SKM-1 treated with dmso at 0.1 percent for 144 hours (cell line): Measurements from ENCODE around the gene FAM216B.
"Not testable (repeated sequence)": the region's sequence is repeated elsewhere in the genome, so short reads cannot be mapped to it uniquely, and the experiment has no call there.

Experiments
- DNase-seq: peaks from one replicate; lab custom pipeline; 2025; ENCODE audit not compliant: unreplicated experiment; lab: John Stamatoyannopoulos, UW

The FAM216B gene

GRCh38 chr13:42777467-42777866 lies 3.9 kb upstream of the FAM216B start:
- no peak for DNase-seq

GRCh38 chr13:42780044-42780443 lies 1.3 kb upstream of the FAM216B start:
- DNase-seq, result no peak

GRCh38 chr13:42786715-42787114 lies 5.3 kb downstream of the FAM216B start:
- no peak for DNase-seq

- no peak for DNase-seq
These were observed 7.2 kb downstream of the FAM216B start for GRCh38 chr13:42788601-42789000.

GRCh38 chr13:42792154-42792553 lies 10.8 kb downstream of the FAM216B start:
- no peak for DNase-seq

- DNase-seq, result no peak
These were observed 13.3 kb downstream of the FAM216B start for GRCh38 chr13:42794577-42795275.

- DNase-seq, result no peak
These were observed 14.3 kb downstream of the FAM216B start for GRCh38 chr13:42795666-42796065.

GRCh38 chr13:42796747-42797356 lies 15.5 kb downstream of the FAM216B start:
- DNase-seq, result no peak

GRCh38 chr13:42798118-42798517 lies 16.7 kb downstream of the FAM216B start:
- no peak for DNase-seq

GRCh38 chr13:42800109-42800643 lies 18.8 kb downstream of the FAM216B start:
- no peak for DNase-seq

GRCh38 chr13:42803563-42804204 lies 22.3 kb downstream of the FAM216B start:
- DNase-seq, result no peak

- no peak for DNase-seq
These were observed 23.0 kb downstream of the FAM216B start for GRCh38 chr13:42804244-42804874.

- no peak for DNase-seq
These were observed 25.9 kb downstream of the FAM216B start for GRCh38 chr13:42807241-42807640.

GRCh38 chr13:42807866-42808265 lies 26.5 kb downstream of the FAM216B start:
- DNase-seq, result no peak

- DNase-seq, result no peak
These were observed 27.1 kb downstream of the FAM216B start for GRCh38 chr13:42808341-42808940.

- no peak for DNase-seq
These were observed 30.9 kb downstream of the FAM216B start for GRCh38 chr13:42812316-42812715.

- no peak for DNase-seq
These were observed 33.5 kb downstream of the FAM216B start for GRCh38 chr13:42814868-42815267.

GRCh38 chr13:42815681-42816080 lies 34.3 kb downstream of the FAM216B start:
- no peak for DNase-seq

GRCh38 chr13:42816538-42816937 lies 35.2 kb downstream of the FAM216B start:
- no peak for DNase-seq

- DNase-seq, result not testable (repeated sequence)
These were observed 38.3 kb downstream of the FAM216B start for GRCh38 chr13:42819687-42820086.

GRCh38 chr13:42820451-42820850 lies 39.1 kb downstream of the FAM216B start:
- no peak for DNase-seq
